CD4-positive, CD25-positive, alpha-beta regulatory T cell (primary cell): ENCODE results near the gene AKR7A2. TPM values are rescaled to one million over a fixed set of nuclear protein-coding genes. Genes with fewer than 3 reads are reported as not detected.
A peak's percentile ranks its signal among the peaks of the same experiment; 100 is the strongest.
"Not testable (repeated sequence)": the region's sequence is repeated elsewhere in the genome, so short reads cannot be mapped to it uniquely, and the experiment has no call there.

Source experiments
- ATAC-seq, 2 donors: fragments of 150-1000 bp; cut with Tn5 transposase; one replicate each; pipeline ENCODE4 v1.10.0; 2021; ENCODE audit warnings: low read depth in 2 of 2, moderate number of reproducible peaks in 2 of 2, moderate library complexity in 1 of 2
- DNase-seq, 3 donors: peaks; one replicate each; pipeline versions ENCODE4 v3.0.0 to v3.0.0-alpha.2; 2012 to 2022; ENCODE audit warnings: mixed read lengths in 1 of 3
- H3K27ac ChIP-seq: one replicate; pipeline ENCODE4 v1.7.0; 2013; ENCODE audit warnings: mild to moderate bottlenecking, low read length; ENCODE audit not compliant: insufficient read depth, poor library complexity, severe bottlenecking
- H3K27me3 ChIP-seq: one replicate; pipeline ENCODE4 v1.7.0; 2013; ENCODE audit warnings: low read length; ENCODE audit not compliant: control insufficient read depth, insufficient read depth
- H3K36me3 ChIP-seq: one replicate; pipeline ENCODE4 v1.7.0; 2013; ENCODE audit warnings: mild to moderate bottlenecking, low read length, moderate library complexity; ENCODE audit not compliant: control insufficient read depth, insufficient read depth
- H3K4me1 ChIP-seq: 2 replicates; pipeline ENCODE4 v1.7.0; 2013; ENCODE audit warnings: mild to moderate bottlenecking, low read length; ENCODE audit not compliant: insufficient read depth, control insufficient read depth, poor library complexity, severe bottlenecking
- H3K4me3 ChIP-seq: one replicate; pipeline ENCODE4 v1.7.0; 2013; ENCODE audit warnings: low read depth, mild to moderate bottlenecking, low read length, moderate library complexity
- H3K9me3 ChIP-seq, 2 experiments: 1 replicate in 1 of 2; 2 replicates in 1 of 2; pipeline ENCODE4 v1.7.0; 2013; ENCODE audit warnings: low read length in 2 of 2, mild to moderate bottlenecking in 1 of 2, moderate library complexity in 1 of 2; ENCODE audit not compliant: control insufficient read depth in 2 of 2
- H3K27ac Mint-ChIP-seq, 3 donors: one replicate each; pipeline ENCODE4 v1.8.0; 2020 to 2022; ENCODE audit warnings: mild to moderate bottlenecking in 3 of 3, mixed read lengths in 3 of 3, moderate library complexity in 2 of 3
- H3K27me3 Mint-ChIP-seq: one replicate; pipeline ENCODE4 v1.8.0; 2022; ENCODE audit warnings: mild to moderate bottlenecking, mixed read lengths
- H3K36me3 Mint-ChIP-seq: one replicate; pipeline ENCODE4 v1.8.0; 2020; ENCODE audit warnings: mixed read lengths
- H3K4me1 Mint-ChIP-seq, 4 donors: one replicate each; pipeline ENCODE4 v1.8.0; 2020 to 2022; ENCODE audit warnings: mixed read lengths in 4 of 4, mild to moderate bottlenecking in 1 of 4
- H3K4me3 Mint-ChIP-seq, 4 donors: one replicate each; pipeline ENCODE4 v1.8.0; 2020 to 2022; ENCODE audit warnings: mild to moderate bottlenecking in 4 of 4, mixed read lengths in 4 of 4, moderate library complexity in 3 of 4
- H3K9me3 Mint-ChIP-seq, 7 donors: one replicate each; pipeline ENCODE4 v1.8.0; 2020 to 2022; ENCODE audit warnings: mixed read lengths in 7 of 7, mild to moderate bottlenecking in 3 of 7, moderate library complexity in 2 of 7
- polyA plus RNA-seq, 4 donors: library from polyadenylated mRNA; unstranded; fragments of 300-500 nt; fragmentation: Illumina TruSeq; gene quantifications; one replicate each; pipeline ENCODE4 v1.2.3, GENCODE V29; 2021
- total RNA-seq: library from RNA; stranded (reverse); gene quantifications from one replicate; pipeline ENCODE4 v1.2.3, GENCODE V29; 2022

Gene AKR7A2
- total and polyA plus RNA-seq, 5 donors from 2014 or later: 20.5 to 133 (median 110) TPM

GRCh38 chr1:19306941-19307340 is 5.0 kb downstream of the AKR7A2 start:
- H3K36me3 Mint-ChIP-seq: peaks cover 40% of the 10 kb centered on the region
- H3K27ac Mint-ChIP-seq: no peak overlapping the region
- H3K36me3 ChIP-seq: peaks cover 43% of the 10 kb centered on the region

DNA sequence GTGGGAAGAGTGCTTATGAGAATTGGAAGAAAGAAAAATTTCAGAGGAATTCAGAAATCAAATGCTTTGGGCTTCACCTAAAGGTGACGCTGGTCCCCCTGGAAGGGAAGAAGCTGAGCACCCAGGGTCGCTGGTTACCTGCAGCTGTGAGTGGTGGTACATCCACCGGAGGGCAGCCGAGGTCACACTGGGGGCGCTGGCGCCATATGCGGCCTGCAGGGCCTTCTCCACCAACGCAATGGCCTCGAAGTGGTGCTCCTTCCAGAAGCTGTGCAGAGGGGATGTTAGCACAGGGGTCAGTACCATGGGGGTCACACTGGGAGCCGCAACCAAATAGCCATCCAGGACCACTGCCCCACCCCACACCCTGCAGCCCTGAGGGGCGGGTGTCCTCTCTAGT is 6.1 kb downstream of the AKR7A2 start:
- Histone ChIP-seq H3K4me3 (no peak overlapping the region), H3K27me3 (no peaks in the 10 kb centered on the region), H3K27ac (no peak overlapping the region), H3K9me3 (no peaks in the 10 kb centered on the region), H3K36me3 (peaks cover 43% of the 10 kb centered on the region), H3K4me1 (peaks cover 4% of the 10 kb centered on the region)
- Mint-ChIP-seq H3K4me1 (peaks cover 0 to 23% (median 13%) of the 10 kb centered on the region in 4 donors), H3K27me3 (no peaks in the 10 kb centered on the region), H3K4me3 (peak overlapping the region in 1 of 4 donors; percentile 44), H3K9me3 (no peaks in the 10 kb centered on the region), H3K36me3 (peaks cover 37% of the 10 kb centered on the region), H3K27ac (no peak overlapping the region)
- ATAC-seq (no peak), DNase-seq (no peak)

More at GRCh38 chr1:19306941-19307340, 5.0 kb downstream of the AKR7A2 start:
- Histone ChIP-seq H3K4me3 (no peak overlapping the region), H3K4me1 (peaks cover 12% of the 10 kb centered on the region), H3K27ac (no peak overlapping the region), H3K27me3 (no peaks in the 10 kb centered on the region), H3K9me3 (no peaks in the 10 kb centered on the region)
- ATAC-seq (no peak), DNase-seq (no peak)
- no peak overlapping the region for H3K4me3 Mint-ChIP-seq
- H3K4me1 Mint-ChIP-seq: peaks cover 0 to 30% (median 18%) of the 10 kb centered on the region in 4 donors
- H3K27me3 Mint-ChIP-seq: no peaks in the 10 kb centered on the region
- no peaks in the 10 kb centered on the region for H3K9me3 Mint-ChIP-seq

GRCh38 chr1:19304081-19304480 is 7.9 kb downstream of the AKR7A2 start:
- H3K27me3 ChIP-seq, H3K4me3 ChIP-seq, H3K27me3 Mint-ChIP-seq, H3K4me1 ChIP-seq, H3K9me3 ChIP-seq, H3K4me1 Mint-ChIP-seq, DNase-seq, ATAC-seq, H3K9me3 Mint-ChIP-seq, H3K27ac ChIP-seq, H3K27ac Mint-ChIP-seq, H3K4me3 Mint-ChIP-seq: not testable (repeated sequence)
- peaks cover 43% of the 10 kb centered on the region for H3K36me3 ChIP-seq
- peaks cover 39% of the 10 kb centered on the region for H3K36me3 Mint-ChIP-seq

DNA sequence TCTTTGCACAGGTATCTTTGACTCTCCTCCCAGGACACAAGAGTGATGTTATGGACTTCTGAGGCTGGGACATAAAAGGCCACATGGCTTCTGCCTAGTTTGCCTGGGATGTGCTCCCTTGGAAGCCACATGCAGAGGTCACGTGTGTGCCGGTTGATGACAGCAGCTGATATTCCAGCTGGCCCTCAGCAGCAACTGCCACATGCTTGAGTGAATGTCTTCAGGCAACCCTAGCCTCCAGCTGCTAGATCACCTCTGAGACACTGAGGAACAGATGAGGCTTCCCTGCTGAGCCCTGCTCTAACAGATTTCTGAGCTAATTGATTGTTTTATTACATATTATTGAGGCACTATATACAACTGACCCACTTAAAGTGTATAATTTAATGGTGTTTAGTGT is 11.7 kb downstream of the AKR7A2 start:
- peaks cover 0 to 10% (median 4%) of the 10 kb centered on the region in 7 donors for H3K9me3 Mint-ChIP-seq
- H3K27ac ChIP-seq: no peak overlapping the region
- H3K27me3 Mint-ChIP-seq: no peaks in the 10 kb centered on the region
- H3K27me3 ChIP-seq: no peaks in the 10 kb centered on the region
- H3K36me3 ChIP-seq: peaks cover 23% of the 10 kb centered on the region
- no peak overlapping the region for H3K27ac Mint-ChIP-seq
- H3K4me1 Mint-ChIP-seq: no peaks in the 10 kb centered on the region
- no peak overlapping the region for H3K4me3 ChIP-seq
- no peaks in the 10 kb centered on the region for H3K4me1 ChIP-seq
- peaks cover 40% of the 10 kb centered on the region for H3K36me3 Mint-ChIP-seq
- DNase-seq: no peak
- H3K9me3 ChIP-seq: peaks cover 2 to 7% of the 10 kb centered on the region in 2 experiments
- ATAC-seq: no peak
- no peak overlapping the region for H3K4me3 Mint-ChIP-seq

- H3K36me3 ChIP-seq: no peaks in the 10 kb centered on the region
- Mint-ChIP-seq H3K4me1 (no peaks in the 10 kb centered on the region), H3K36me3 (peaks cover 24% of the 10 kb centered on the region), H3K4me3 (no peak overlapping the region), H3K27ac (no peak overlapping the region), H3K27me3 (peaks cover 1% of the 10 kb centered on the region), H3K9me3 (peaks cover 2 to 18% (median 11%) of the 10 kb centered on the region in 7 donors)
- DNase-seq (no peak), ATAC-seq (no peak)
- no peak overlapping the region for H3K4me3 ChIP-seq
- H3K4me1 ChIP-seq: no peaks in the 10 kb centered on the region
- no peak overlapping the region for H3K27ac ChIP-seq
- H3K9me3 ChIP-seq: peaks cover 13 to 17% of the 10 kb centered on the region in 2 experiments
- no peaks in the 10 kb centered on the region for H3K27me3 ChIP-seq
These were observed 17.3 kb downstream of the AKR7A2 start for GRCh38 chr1:19294638-19295037.

DNA sequence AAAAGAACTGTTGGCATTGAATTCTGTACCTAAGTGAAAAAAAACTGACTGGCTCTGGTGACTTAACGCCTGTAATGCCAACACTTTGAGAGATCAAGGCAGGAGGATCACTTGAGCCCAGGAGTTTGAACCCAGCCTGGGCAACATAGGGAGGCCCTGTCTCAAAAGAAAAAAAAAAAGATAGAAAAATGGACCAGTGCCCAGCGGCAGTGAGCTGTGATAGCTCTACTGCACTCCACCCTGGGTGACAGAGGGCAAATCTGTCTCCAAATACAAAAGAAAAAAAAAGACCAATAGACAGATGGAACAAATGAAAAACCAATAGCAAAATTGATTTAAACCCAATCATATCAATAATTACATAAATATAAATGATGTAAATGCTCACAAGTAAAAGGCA is 22.7 kb downstream of the AKR7A2 start:
- Mint-ChIP-seq H3K9me3 (peaks cover 0 to 7% (median 3%) of the 10 kb centered on the region in 7 donors), H3K4me3 (peak overlapping the region; percentile 48 to 77 (median 56)), H3K27me3 (peaks cover 7% of the 10 kb centered on the region), H3K27ac (no peak overlapping the region), H3K36me3 (peaks cover 2% of the 10 kb centered on the region), H3K4me1 (peaks cover 0 to 14% (median 2%) of the 10 kb centered on the region in 4 donors)
- DNase-seq (no peak), ATAC-seq (no peak)
- Histone ChIP-seq H3K9me3 (peaks cover under 1 to 1% of the 10 kb centered on the region in 2 experiments), H3K4me3 (no peak overlapping the region), H3K27me3 (no peaks in the 10 kb centered on the region), H3K27ac (no peak overlapping the region), H3K36me3 (no peaks in the 10 kb centered on the region), H3K4me1 (peaks cover 7% of the 10 kb centered on the region)

GRCh38 chr1:19288324-19289241 is 23.4 kb downstream of the AKR7A2 start, which contains the start of gene AKR7A3:
TSS of gene AKR7A3 (minus strand) at chr1:19288770. CDS start at chr1:19288709, 61 bp downstream.
- ATAC-seq: peak; percentile 85 to 93
- H3K4me1 ChIP-seq, H3K27ac ChIP-seq, H3K36me3 Mint-ChIP-seq, H3K9me3 Mint-ChIP-seq, H3K27ac Mint-ChIP-seq, H3K9me3 ChIP-seq, H3K36me3 ChIP-seq, H3K27me3 ChIP-seq, H3K27me3 Mint-ChIP-seq: not testable (repeated sequence)
- DNase-seq: peak; percentile 37 to 82 (median 48)
- H3K4me3 Mint-ChIP-seq: peak within 1 kb of the TSS; percentile 48 to 77 (median 56)
- peak within 1 kb of the TSS; percentile 13 for H3K4me3 ChIP-seq
- peaks cover 0 to 14% (median 2%) of the 10 kb centered on the region in 4 donors for H3K4me1 Mint-ChIP-seq
